Daoy (cell line): ENCODE measurements around the gene APH1B. TPM values are rescaled to one million over a fixed set of nuclear protein-coding genes. Genes with fewer than 3 reads are reported as not detected.
"Not testable (repeated sequence)": the region's sequence is repeated elsewhere in the genome, so short reads cannot be mapped to it uniquely, and the experiment has no call there.

Experiments
- DNase-seq: peaks from one replicate; pipeline ENCODE4 v3.0.0-alpha.2; 2015; ENCODE audit warnings: low read depth
- total RNA-seq: library from RNA; depleted of rRNA; stranded (reverse); fragments of >200 nt; shearing (Covaris generic); gene quantifications from 2 replicates; pipeline ENCODE4 v1.2.3, GENCODE V29; 2014

Gene APH1B
- total RNA-seq, 1 experiment from 2014 or later = 8.1 TPM

DNA sequence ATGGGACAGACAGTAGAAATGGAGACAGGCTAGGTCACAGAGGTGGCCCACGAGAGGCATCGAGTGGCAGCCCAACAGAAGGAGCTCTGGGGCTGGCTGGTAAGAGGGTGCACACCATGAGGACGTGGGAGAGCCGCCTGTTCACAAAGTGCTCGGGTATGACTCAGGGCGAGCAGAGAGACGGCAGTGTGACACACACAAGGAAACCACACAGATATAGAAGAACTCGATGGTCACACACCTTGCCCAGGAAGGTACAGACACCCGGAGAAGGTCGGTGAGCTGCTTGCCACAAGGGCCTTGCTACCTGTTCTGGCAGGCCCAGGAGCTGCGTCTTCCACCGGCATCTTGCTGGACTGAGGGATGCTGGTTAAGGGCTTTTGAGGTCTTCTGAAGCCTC, 54.1 kb downstream of the APH1B start:
- DNase-seq = peak; percentile 63

DNA sequence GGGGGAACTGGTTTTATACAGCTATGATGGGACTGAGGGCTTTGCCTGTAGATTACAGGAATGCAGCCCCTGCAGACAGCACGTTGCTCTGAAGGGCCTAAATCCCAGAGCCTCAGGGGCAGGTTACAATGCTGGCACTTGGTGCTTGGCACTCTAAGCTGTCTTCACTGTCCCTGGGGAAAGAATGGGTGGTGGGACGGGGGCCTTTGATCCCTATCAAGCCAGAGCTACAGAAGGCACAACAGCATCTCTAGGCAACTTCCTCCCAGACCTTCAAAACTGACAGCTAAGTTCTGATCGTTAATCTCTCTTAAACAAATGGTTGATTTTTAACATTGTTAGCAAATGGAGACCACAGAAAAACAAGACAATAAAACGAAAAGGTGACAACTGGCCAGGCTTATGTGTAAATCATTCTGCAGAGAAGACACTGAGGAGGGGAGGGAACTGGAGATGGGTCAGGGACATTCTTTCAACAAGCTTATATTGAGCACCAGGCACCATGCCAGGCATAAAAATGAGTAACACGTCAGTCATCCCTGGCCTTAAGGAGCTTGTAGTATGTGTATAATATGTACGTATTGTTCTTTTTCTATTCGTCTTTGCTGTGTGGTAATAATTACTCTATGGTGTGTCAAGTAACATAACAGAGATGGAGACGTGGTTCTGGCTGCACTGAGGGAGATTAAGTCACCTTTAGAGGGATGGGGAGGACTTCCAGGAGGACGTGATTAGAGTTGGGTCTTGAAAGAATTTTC, 55.1 kb downstream of the APH1B start:
- DNase-seq = peak; percentile 77

DNA sequence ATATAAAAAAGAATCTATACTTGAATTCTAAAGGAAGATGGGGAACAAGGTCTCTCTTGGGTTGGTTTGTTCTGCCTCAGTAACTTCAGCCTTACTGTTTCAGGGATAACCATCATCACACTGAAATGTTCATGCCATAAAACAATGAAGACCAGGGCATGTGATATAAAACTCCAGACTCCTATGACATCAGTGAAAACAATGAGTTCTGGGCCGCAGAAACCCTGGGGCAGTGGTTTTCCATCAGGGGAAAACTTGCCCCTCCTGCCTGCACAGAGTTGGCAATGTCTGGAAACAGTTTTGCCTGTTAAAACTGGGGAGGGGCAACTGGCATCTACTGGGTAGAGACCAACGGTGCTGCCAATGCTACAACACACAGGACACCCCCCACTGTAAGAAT, 57.4 kb downstream of the APH1B start:
- no peak for DNase-seq

DNA sequence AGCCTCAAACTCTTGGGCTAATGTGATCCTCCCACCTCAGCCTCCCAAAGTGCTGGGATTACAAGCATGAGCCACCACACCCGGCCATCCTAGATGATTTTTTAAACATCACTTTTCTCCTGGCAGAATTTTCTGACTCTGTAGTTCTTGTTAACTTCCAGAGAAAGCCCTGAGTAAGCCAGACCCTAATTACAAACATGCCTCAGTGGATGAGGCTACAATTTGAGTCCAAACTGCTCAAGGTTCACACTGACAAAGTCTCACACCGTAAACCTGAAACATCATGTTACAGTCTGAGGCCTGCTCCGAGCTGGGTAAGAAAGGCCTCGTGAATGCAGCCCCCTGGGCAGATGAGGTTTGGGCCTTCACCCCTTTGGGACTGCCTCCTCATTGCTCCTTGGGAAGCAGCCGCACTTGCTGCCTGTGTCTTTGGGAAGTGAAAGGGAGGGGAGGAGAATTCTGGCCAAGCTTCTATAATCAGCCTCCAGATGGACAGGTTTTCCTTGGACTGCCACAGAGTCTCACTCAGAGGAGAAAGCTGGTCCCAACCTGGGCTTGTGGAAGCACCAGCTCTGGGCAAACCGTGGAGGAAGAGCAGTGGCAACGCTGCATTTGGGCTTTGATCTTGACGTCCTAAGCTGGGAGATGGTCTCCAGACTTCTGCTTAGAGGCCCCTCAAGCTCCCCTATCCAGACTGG, 58.3 kb downstream of the APH1B start:
- DNase-seq = no peak

DNA sequence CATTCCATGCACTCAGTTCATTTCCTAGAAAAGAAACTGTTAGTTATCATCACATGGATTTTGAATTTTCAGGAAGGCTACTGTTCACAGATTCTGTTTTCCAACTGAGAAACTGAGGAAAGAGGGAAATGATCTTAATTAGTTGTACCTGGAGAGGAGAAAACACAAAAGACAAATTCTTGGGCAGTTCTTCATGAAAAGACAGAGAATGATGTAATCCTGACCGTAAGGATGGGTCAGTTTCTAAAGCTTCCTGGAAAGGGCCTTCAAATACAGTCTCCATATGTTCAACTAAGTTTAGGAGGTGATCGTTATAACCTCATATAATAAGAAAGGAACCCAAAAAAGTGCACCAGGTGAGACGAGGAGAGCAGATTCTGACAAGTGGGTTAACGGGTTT, 59.6 kb downstream of the APH1B start:
- no peak for DNase-seq

DNA sequence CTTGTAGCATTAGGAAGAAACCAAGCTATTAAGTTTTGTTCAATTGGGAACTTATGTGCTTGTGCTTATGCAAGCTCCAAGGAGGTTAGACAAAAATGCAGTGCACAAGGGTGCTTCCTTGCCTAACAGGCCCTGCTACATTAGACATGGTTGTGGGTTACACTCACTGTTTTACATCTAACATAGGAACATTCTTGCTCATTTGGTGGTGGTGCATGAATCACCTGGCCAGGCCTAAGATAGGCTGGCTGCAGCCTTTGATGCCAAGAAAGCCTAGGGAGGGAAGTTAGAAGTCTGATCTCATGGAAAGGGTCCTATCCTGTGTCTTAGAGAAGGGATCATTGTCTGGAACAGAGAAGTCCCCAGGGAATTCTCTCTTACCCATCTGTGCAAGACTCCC, 60.8 kb downstream of the APH1B start:
- DNase-seq = peak; percentile 35

DNA sequence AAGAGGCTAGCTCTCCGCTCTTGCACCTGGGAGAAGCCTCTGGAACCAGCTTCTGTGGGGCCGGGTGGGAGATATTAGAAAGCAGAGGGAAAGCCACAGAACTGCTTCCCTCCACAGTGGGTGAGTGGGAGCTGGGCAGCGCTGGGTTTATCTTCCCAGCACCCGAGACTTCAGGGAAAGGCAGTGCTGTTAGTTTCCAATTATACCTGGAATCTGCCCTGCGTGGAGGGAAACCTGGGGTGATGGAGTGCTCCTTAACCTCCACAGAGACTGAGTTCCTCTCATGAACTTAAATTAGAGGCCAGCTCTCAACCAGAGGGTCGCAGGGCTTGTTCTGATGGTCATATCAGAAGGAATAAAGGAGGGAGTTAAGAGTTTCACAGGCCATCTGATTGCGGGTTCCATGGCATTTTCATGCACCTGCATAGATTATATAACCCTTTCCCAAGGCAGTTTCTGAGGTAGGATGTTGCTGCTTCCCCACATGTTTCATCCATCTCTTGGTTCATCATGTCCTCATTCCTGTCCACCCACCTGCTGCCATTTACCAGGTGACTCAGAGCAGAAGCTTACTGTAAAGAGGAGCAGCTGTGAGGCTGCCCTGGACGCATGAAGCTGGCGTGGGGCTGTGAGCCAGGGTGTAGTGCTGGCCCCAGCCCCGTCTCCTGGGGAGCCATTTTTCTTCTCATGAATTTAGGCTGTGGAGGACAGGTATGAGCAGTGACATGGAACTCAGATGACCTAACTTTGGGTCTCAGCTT, 61.8 kb downstream of the APH1B start:
- DNase-seq = no peak

DNA sequence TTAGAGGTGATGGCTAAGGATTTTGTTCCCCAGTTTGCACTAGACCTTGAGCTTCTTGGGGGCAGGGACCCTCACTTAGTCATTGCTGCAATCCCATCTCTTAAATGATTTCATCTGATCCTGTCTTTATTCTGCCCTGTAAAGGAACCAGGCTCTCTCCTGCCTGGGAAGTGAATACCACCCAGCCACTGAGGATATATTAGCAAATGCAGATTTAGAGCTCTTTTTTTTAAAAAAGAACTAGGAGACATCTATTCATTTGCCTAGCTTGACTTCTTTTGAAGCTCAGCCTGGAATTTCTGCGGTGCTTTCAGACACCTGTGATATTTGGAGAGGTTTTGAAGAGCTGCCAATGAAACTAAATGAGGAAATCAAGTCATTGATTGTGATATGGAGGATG, 62.4 kb downstream of the APH1B start:
- DNase-seq = no peak

DNA sequence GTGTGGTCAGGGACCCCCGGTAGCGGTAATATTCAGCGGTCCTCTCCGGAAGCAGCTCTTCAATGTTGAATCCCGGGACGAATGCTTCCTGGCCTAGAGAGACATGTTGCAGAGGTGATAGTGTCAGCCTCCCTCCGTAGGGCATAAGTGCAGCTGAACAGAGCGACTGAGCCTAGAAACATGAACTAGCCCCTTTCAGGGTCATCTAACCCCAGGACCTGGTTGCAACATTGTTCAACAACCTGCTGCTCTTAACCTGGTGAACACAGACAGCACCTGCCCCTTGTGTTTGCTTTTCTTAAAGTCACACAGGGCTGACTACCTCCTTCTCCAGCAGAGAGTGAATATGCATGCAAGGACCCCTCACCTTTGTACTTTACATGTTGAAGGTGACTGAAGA, 62.9 kb downstream of the APH1B start:
- no peak for DNase-seq

DNA sequence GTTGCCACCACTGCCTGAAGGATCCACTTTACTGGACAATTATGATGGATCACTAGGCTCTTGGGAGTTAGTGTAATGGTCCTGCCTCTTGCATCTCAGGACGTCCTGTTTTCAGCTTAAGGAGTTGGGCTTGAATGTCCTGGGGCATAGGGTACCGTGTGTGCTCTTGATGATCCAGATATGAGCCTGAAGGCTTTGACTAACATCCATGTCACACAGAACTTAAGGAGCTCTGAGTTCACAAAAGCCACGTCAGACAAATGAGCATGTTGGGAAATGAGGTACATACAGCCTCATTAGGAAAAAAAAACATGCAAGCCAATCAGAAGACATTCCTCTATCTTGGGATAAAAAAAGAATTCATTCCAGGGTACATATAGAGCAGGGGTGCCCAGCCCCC, 63.5 kb downstream of the APH1B start:
- no peak for DNase-seq

DNA sequence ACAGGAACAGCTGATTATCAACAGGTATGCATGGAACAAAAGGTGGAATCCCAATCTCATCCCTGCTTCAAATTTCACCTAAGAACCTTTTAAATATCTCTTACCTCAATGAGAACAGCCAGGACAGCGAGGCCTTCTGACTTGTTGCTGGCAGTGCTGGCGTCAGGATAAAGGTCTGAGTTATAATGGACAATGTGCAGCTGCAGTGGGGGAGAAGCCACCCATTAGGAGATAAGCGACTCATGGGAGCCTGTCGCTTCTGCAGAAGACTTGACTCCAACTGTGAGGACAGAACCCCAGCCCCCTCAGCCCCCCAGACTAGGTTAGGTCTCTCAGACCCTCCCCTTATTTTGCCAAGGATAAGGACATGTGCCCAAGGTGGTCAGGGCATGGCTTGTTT, 64.5 kb downstream of the APH1B start:
- DNase-seq = no peak

DNA sequence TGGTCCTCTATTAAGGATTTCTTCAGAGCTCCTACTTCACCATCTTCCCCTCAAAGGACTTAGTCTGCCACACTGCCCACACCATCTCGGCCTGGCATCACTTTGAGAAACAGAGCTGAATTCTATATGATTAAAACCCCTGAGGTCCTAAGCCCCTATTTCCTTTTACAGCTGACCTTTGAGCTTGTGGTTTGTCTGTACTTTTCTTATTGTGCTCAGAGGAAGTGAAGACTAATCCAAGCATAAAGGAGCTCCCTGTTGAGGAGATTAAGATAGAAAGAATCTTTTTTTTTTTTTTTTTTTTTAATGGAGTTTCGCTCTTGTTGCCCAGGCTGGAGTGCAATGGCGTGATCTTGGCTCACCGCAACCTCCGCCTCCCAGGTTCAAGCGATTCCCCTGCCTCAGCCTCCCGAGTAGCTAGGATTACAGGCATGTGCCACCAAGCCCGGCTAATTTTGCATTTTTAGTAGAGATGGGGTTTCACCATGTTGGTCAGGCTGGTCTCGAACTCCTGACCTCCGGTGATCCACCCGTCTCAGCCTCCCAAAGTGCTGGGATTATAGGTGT, 65.7 kb downstream of the APH1B start:
- not testable (repeated sequence) for DNase-seq

DNA sequence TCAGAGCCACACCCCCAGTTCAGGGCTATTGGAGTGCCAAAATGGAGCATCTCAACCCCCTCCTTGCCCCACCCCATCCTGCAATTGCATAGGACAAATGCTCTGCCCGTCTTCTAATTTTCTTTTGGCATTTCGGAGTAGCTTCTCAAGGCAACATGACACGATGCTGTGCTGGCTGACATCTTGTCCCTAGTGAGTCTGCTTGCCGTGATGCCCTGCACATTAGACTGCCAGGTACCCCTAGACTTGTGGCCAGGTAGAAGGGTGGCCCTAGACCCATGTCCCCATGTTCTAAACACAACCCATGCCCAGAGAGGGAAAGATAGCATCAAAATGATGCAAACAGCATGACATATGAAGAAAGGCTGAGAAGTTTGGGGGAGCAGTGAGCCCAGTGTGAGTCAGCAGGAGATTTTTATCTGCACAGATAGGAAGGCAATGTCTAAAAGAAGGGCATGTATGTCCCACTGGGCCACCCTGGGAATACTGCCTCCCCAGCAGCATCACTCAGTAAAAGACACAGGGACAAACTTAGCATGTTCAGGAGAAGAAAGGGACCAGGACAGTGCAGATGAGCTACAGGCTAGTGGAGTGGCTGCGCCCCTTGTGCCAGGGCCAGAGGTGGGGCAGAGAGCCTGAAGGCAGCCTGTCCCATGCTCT, 67.5 kb downstream of the APH1B start:
- DNase-seq = no peak

DNA sequence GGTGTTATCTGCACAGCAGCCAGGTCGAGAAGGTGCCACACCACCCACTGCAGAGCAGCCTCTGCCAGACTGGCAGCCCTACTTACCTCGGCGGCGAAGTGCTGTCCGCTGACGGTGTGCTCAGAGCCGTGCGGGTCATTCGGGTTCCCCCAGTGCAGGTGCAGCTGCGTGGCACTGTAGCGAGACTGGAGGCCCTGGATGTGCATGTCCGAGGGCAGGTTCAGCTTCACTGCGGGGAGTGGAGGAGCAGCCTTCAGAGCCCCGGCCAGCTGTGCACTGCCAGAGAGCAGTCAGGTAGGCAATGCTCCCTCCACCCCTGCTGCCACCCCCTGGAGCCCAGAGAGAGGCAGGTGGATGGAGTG, 68.0 kb downstream of the APH1B start:
- DNase-seq = no peak

DNA sequence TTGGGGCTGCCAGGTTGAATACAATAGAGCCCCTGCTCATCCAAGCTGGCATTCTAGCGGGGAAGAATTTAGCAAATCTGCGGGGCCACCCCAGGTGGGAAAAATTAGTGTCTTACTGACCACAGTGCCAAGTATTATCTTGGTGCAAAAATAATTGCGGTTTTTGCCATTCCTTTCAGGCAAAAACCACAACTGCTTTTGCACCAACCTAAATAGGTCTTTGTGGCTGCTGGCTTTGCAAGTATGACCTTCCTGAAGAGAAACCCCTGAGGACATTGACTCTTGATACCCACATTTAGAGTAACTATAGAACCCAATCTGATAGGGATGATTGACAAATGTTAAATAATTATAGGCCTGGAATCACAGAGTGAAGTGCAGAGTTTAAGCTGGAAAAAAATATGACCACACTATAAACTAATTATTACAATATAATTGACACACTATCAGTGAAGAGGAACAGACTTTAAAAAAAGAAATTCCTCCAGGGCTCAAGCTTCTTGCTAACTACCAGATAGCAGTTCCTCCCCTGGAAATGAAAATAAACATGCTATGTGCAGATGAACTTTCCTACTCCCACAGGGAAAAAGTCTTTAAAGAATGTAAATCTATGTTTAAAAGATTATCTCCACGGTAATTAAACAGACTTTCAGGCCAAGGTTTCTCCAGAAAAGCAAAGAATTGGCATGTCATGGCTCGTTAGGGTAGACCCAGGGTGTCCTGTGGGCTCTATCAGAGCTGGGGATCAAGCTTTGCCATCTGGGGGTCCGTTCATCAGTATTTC, 69.9 kb downstream of the APH1B start:
- peak; percentile 56 for DNase-seq

DNA sequence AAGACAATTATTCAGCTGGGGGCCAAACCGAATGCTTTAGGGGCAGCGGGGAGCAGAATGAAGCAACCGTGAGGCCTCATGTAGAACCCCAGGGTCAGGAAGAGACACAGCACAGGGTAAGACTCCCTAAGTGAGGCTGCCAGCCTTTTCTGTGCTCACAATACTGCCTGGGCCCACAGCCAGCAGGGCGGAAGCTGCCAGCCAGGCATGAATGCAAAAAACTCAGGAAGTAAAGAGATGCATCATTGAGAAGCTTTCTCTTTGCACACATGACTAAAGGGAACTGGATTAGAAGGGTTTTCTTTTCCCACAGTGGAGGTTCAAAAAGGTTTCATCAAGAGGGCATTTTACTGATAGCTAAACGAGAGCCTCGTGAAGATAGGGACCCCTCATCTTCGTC, 71.0 kb downstream of the APH1B start:
- peak; percentile 85 for DNase-seq

DNA sequence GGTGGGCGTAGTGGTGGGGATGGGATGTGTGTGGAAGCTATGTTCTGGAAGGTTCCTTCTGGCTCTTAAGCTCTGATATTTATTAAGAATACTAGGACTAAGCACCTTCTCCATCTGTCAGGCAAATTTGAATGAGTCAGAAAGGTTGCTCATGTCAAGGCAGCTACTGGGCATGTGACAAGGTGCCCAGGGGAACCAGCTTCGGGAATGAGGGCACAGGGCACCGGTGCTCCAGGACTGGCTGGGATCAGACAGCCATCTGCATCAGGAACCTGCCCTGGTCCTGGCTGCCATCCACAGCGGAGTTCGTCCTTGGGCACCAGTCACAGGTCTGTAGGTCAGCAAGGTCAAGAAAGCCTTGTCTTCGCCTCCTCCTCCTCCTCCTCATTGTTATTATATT, 71.8 kb downstream of the APH1B start:
- no peak for DNase-seq

DNA sequence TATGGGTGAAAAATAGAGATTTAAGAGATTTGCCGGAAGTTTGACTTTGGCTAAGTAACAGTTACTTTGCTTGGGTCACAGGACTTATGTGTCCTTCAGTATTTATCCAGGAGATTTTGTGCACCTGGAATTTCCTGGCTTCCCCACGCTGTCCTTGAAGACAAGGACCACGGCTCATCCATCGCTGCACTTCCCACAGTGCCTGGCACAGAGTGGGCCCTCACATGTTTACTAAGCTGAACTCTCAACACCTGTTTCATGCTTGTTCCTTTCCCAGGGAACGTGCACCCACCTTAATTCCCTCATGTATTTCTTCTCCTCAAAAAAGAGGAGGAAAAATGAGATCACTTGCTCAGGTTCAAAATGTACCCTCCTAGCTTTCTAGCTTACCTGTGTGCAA, 72.2 kb downstream of the APH1B start:
- no peak for DNase-seq

DNA sequence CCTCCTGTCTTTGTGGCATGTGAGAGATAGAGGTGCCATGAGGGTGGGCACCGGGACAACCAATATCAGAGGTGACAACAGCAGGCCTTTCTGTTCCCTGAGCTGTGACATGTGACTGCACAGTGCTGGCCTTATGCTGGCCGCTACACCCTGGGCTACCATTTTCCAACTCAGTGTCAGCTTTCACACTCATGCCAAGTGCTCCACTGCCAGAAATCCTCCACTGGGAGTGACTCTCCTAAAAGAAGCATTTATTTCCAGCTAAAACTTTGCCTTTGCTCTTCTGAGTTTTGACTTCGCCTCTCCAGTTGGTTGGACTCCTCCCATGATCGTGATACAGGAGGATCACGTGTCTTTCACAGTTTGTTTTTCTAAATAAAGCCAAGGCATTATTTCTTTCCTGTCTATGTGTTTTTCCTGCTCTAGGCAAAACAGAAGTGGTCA, 72.8 kb downstream of the APH1B start:
- DNase-seq = no peak

DNA sequence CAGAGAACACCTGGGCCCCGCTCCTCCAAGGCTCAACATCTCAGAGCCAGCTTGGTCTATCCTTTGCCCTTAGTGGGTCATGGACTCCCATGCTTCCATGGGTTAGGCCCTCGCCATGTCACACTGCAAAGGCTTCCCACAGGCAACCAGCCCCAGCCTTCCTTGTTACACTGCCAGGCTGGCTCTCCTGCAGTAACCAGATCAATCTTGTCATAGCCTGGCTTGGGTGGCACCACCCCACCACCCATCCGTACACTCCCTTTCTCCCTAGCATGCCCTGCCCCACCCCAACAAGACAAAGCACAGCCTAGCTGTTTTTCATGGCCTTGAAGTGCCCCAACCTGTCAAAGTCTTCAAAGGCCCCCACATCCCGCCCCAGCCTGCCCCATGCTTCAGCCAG, 73.8 kb downstream of the APH1B start:
- no peak for DNase-seq

DNA sequence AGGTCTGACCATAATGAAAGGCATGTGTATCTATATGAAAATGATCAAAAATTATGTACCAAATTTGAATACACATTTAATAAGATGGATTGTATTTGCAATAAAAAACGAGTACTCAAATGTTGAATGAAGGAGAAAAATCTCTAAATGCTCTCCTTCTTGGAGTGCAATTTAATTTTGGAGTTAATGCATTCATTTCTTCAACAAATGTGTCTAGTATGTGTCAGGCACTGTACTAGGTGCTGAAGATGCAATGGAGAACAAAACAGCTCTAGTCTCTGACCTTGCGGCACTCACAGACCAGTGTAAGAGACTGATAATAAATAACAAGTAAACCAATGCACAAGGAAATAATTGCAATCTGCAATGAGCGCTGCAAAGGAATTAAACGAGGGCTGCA, 75.4 kb downstream of the APH1B start:
- DNase-seq = no peak
